GM20000 (cell line): ENCODE data around the gene OR52B2.

ENCODE experiments used
- DNase-seq: peaks from one replicate; pipeline ENCODE4 v3.0.0; 2012; ENCODE audit warnings: low spot score
- TF ChIP-seq, protein P1 (sequence below): IDR thresholded peaks from 2 replicates; pipeline ENCODE4 v1.5.1; 2012; ENCODE audit warnings: mild to moderate bottlenecking, control low read depth; ENCODE audit errors: extremely low read depth, missing control alignments

Gene OR52B2

DNA sequence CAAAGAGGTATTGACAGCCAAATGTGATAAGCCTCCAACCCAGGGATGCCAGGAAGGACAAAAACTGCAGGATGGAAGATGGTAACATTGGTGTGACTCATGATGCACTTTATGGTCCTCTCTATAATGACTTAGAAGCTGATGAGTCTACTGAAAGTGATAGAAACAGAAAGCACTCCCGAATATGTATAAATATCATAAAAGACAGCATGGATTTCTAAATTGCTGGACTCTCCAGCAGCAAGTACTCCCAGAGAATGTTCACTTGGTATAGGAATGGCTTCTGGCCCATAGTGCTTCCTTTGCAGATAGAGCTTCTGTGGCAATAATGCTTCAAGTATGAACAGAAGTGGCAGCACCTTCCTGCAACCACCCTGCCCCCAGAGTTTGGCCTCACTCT lies at the start of gene OR52B2:
Gene OR52B2 (minus strand): TSS at position 101 of the 400 bp plus-strand sequence. CDS start 0 bp downstream, at position 101.
- TF ChIP-seq, protein P1, sequence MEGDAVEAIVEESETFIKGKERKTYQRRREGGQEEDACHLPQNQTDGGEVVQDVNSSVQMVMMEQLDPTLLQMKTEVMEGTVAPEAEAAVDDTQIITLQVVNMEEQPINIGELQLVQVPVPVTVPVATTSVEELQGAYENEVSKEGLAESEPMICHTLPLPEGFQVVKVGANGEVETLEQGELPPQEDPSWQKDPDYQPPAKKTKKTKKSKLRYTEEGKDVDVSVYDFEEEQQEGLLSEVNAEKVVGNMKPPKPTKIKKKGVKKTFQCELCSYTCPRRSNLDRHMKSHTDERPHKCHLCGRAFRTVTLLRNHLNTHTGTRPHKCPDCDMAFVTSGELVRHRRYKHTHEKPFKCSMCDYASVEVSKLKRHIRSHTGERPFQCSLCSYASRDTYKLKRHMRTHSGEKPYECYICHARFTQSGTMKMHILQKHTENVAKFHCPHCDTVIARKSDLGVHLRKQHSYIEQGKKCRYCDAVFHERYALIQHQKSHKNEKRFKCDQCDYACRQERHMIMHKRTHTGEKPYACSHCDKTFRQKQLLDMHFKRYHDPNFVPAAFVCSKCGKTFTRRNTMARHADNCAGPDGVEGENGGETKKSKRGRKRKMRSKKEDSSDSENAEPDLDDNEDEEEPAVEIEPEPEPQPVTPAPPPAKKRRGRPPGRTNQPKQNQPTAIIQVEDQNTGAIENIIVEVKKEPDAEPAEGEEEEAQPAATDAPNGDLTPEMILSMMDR: no peak
- DNase-seq: no peak

DNA sequence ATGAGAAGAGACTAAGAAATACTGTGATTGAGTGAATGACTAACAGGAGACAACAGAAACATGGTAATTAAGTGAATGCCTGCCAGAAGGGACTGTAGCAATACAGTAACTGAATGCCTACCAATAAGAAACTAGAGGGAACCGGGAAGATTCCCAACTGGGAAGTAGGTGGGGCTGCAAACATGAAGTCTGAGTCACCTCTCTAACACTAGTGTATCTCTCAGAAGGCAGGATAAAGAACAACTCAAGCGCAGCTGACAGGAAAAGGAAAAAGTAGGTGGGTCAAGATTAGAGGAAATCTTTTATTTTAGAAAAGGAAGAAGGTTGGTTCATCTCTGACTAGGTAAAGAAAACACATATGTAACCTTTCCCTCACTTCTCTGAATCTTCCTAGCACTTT lies 49.2 kb upstream of the OR52B2 start:
- TF ChIP-seq, protein P1: no peak
- no peak for DNase-seq

DNA sequence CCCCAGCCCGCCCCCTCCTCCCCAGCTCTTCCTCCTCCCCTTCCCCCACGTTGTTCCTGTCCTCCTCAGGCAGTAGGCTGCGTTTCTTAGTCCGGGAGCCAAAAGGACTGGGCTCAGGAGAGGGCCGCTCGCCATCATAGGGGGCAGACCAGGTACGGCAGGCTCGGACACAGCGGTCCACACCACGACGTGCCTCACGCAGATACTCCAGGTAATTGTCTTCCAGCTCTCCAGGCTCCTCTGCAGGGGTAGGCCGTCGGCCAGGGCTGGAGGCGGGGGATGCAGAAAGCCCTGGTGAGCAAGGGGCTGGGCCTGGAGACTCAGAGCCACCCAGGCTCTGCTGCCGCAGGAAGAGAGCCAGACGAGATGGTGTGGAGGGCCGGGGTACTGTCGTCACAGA lies 47.6 kb upstream of the OR52B2 start:
- TF ChIP-seq, protein P1: no peak
- DNase-seq: no peak

DNA sequence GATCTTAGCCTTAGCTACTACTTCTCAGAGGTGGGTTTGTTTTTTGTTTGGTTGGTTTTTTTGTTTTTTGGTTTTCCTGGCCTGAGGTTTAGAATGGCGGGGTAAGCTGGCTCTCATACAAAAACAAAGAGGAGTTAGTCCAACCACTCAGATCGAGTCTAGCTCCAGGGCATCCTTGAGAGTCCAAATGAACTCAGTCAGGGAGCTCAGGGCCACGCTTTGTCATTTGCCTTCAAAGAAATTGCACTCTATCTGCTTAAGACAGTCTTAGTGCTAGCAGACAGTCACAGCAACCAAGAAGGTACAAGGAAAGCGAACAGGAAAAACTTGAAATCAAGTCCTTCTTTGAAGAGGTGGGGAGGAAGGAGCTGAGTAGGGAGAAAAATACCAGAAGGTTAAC lies 46.4 kb upstream of the OR52B2 start:
- DNase-seq: no peak
- TF ChIP-seq, protein P1: no peak

DNA sequence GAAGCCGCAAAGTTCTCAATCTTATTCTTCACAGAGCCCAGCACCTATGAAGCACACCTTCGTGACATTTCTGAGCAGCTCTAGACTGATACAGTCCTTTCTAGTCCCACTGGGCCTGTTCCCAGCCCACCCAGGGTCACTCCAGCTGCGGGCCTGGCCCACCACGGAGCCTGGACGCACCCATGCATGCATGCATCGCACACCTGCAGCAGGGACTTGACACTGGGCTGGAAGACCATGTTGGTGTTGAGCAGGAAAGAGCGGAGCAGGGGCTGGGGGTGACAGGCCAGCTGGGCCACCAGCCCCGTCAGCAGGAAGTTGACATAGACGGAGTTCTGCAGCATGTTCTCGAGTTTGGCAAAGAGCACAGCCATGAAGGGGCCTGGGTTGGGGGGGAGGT lies 44.4 kb upstream of the OR52B2 start:
- TF ChIP-seq, protein P1: no peak

DNA sequence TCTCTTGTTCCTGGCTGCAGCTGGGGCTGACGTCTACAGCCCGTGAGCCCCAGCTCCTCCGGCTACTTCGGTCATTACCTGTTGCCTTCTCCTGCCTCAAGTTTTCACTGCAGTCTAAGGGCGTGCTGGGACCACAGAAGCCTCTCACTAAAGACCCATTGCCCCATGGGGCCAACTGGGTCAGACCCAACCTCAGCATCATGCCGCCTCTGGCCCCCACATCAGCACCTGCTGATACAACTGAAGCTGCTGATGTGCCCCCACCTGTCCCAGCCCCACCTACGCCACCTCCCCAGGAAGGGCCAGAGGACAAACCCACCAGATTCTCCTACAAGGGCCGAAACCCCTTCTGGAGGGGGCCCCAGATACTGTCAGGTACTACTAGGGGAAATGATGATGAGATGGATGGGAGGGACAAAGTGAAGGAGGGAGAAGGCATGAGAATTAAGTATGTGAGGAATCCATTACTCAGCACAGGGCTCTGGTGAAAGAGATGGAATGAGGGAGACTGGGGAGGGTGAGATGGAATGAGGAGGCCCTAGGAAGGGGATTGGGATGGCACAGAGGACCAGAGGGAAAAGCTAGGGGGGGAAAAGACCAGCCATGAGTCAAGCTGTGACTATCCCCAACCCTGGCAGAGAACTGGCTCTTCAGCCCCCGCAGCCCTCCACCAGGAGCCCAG lies 40.3 kb upstream of the OR52B2 start:
- DNase-seq: no peak
- TF ChIP-seq, protein P1: no peak

More for the DNA sequence above, 44.4 kb upstream of the OR52B2 start:
- no peak for DNase-seq

DNA sequence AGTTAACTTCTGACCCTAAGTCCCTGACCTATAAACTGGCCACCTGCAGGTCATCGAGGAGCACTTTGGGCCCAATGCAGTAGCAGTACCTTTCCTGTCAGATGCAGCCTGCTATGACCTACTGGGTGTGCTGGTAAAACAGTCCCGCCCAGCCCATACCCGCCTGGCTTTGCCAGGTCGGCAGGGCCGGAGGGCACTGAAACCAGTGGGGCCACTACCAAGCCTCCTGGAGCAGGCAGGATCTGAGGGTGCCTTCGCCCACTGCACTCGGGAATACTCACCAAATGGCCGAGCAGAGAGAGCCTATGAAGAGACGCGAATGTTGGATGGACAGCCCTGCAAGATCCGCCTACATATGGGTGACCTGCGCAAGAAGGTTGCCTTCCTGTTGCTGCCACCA lies 39.7 kb upstream of the OR52B2 start:
- TF ChIP-seq, protein P1: no peak
- no peak for DNase-seq
